KG1 (cell line): ENCODE results near the gene DIAPH3.

Experiments used
- DNase-seq: peaks from one replicate; lab custom pipeline; 2025; lab: John Stamatoyannopoulos, UW

Gene DIAPH3

GRCh38 chr13:59621773-59622172 lies 542.0 kb downstream of the DIAPH3 start:
- DNase-seq, result no peak
